PC-9 (cell line): ENCODE data around the gene SPATS2. TPM values are rescaled to one million over a fixed set of nuclear protein-coding genes. Genes with fewer than 3 reads are reported as not detected.

Source experiments
- BruUV-seq: library from RNA; stranded (reverse); fragments of 400-500 nt; replicated peaks from 2 replicates; lab custom pipeline; 2021; lab: Mats Ljungman, UMichigan
- CTCF ChIA-PET: fragments of 300-600 bp; sonication (Branson Sonifier 250); formaldehyde crosslinking; loops from one replicate; lab custom pipeline; 2022; ENCODE audit warnings: antibody characterized with exemption; lab: Charles Lee
- POLR2A ChIA-PET: fragments of 300-600 bp; sonication (Branson Sonifier 250); formaldehyde crosslinking; loops from one replicate; lab custom pipeline; 2022; ENCODE audit warnings: antibody characterized with exemption; ENCODE audit not compliant: unreplicated experiment; lab: Charles Lee
- DNase-seq, 2 experiments: peaks; one replicate each; pipeline versions ENCODE4 v3.0.0 to v3.0.0-alpha.2; 2015 to 2022; ENCODE audit warnings: mixed read lengths in 1 of 2
- H2AFZ ChIP-seq: fragments of 200-600 bp; sonication (generic); 2 replicates; pipeline ENCODE4 v1.8.1; 2017; ENCODE audit warnings: antibody characterized with exemption
- H3F3A ChIP-seq: fragments of 200-600 bp; sonication (generic); 2 replicates; pipeline ENCODE4 v1.8.1; 2017; ENCODE audit warnings: antibody characterized with exemption, mild to moderate bottlenecking, low read depth; ENCODE audit not compliant: insufficient read depth
- H3K27ac ChIP-seq: fragments of 200-600 bp; sonication (generic); 2 replicates; pipeline ENCODE4 v1.6.1; 2016; ENCODE audit warnings: mixed run types
- H3K27me3 ChIP-seq: fragments of 200-600 bp; sonication (generic); 2 replicates; pipeline ENCODE4 v1.6.1; 2016; ENCODE audit warnings: low read depth, mixed run types; ENCODE audit not compliant: insufficient read depth
- H3K36me3 ChIP-seq: fragments of 200-600 bp; sonication (generic); 2 replicates; pipeline ENCODE4 v1.6.1; 2016; ENCODE audit warnings: low read depth, mixed run types
- H3K4me1 ChIP-seq: fragments of 200-600 bp; sonication (generic); replicated peaks from 2 replicates; pipeline ENCODE4 v1.6.1; 2016; ENCODE audit warnings: mixed run types; ENCODE audit not compliant: insufficient read depth
- H3K4me2 ChIP-seq: fragments of 200-600 bp; sonication (generic); 2 replicates; pipeline ENCODE4 v1.6.1; 2017; ENCODE audit warnings: mixed run types
- H3K4me3 ChIP-seq: fragments of 200-600 bp; sonication (generic); 2 replicates; pipeline ENCODE4 v1.6.1; 2016; ENCODE audit warnings: mixed run types
- H3K79me2 ChIP-seq: fragments of 200-600 bp; sonication (generic); 2 replicates; pipeline ENCODE4 v1.6.1; 2017; ENCODE audit warnings: low read depth, mixed run types
- H3K9me2 ChIP-seq: fragments of 200-600 bp; sonication (generic); 2 replicates; pipeline ENCODE4 v1.8.1; 2017; ENCODE audit warnings: mild to moderate bottlenecking; ENCODE audit not compliant: insufficient read depth
- H3K9me3 ChIP-seq: fragments of 200-600 bp; sonication (generic); 2 replicates; pipeline ENCODE4 v1.8.1; 2016; ENCODE audit warnings: low read depth; ENCODE audit not compliant: insufficient read depth
- H4K20me1 ChIP-seq: fragments of 200-600 bp; sonication (generic); 2 replicates; pipeline ENCODE4 v1.8.1; 2017; ENCODE audit not compliant: insufficient read depth
- EZH2 ChIP-seq: fragments of 200-600 bp; sonication (generic); IDR thresholded peaks from 2 replicates; pipeline ENCODE4 v1.8.0; 2017; ENCODE audit warnings: antibody characterized with exemption, low read depth
- intact Hi-C: fragments of 100-400 bp; cut with micrococcal nuclease; formaldehyde crosslinking; loops from one replicate; pipeline ENCODE4 v1.10.0; 2022; ENCODE audit not compliant: unreplicated experiment
- total RNA-seq: library from RNA; stranded (reverse); gene quantifications from 2 replicates; pipeline ENCODE4 v1.2.3, GENCODE V29; 2021
- TF ChIP-seq, protein P1 (sequence below): fragments of 200-600 bp; sonication (generic); conservative IDR thresholded peaks from 2 replicates; pipeline ENCODE4 v1.6.1; 2017; ENCODE audit warnings: mixed run types, antibody characterized with exemption, mild to moderate bottlenecking, moderate library complexity

Gene SPATS2
- total RNA-seq, 1 experiment from 2014 or later, result 65.1 TPM

DNA sequence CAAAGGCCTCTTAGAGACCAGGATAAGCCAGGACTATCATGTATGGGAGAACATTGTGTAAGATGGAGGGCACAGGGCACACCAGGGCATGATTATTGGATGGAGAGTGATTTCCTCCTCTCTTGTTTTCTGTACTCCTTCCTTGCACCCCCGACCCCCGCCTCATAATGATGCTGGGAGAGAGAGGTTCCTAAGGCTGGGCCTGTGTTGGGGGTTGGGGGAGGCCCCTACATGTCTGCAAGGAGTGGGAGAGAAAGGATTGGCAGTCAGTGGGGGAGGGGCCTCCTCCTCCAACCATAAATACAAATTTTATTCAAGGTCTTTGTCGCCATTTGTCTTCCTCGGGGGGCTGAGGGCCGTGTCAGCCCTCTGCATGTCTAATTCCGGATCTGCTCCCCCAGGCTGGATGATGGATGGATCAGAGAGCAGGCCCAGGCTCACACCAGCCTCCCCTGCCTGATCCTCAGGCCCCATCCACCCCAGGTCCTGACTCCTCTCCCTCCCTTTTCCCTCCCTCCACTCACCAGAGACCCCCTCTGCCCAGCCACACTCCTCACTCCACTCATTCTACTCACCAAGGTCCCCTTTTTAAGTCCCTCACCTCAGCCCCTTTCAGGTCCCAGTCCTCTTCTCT lies 28.3 kb upstream of the SPATS2 start:
- POLR2A ChIA-PET, result no interaction called here
- Histone ChIP-seq H3F3A (peaks cover 12% of the 10 kb centered on the region; the same call in 1 of the 2 replicates), H4K20me1 (no peaks in the 10 kb centered on the region), H3K27me3 (peaks cover 12% of the 10 kb centered on the region), H3K4me2 (no peak overlapping the region), H3K79me2 (no peaks in the 10 kb centered on the region), H3K9me2 (no peaks in the 10 kb centered on the region), H3K4me3 (no peak overlapping the region), H3K27ac (no peak overlapping the region), H3K4me1 (no peaks in the 10 kb centered on the region), H3K36me3 (no peaks in the 10 kb centered on the region), H3K9me3 (no peaks in the 10 kb centered on the region), H2AFZ (no peak overlapping the region)
- DNase-seq, result no peak
- CTCF ChIA-PET, result interaction anchor here (0.6 to 0.7 kb wide), 3 partner anchors 12 to 544 kb away, joined by 3 to 5 read pairs (median 5); no protein-coding TSS in a partner anchor
- no TSS peak for BruUV-seq
- intact Hi-C loops, result no loop called here
- no peak for TF ChIP-seq EZH2
- TF ChIP-seq, protein P1, sequence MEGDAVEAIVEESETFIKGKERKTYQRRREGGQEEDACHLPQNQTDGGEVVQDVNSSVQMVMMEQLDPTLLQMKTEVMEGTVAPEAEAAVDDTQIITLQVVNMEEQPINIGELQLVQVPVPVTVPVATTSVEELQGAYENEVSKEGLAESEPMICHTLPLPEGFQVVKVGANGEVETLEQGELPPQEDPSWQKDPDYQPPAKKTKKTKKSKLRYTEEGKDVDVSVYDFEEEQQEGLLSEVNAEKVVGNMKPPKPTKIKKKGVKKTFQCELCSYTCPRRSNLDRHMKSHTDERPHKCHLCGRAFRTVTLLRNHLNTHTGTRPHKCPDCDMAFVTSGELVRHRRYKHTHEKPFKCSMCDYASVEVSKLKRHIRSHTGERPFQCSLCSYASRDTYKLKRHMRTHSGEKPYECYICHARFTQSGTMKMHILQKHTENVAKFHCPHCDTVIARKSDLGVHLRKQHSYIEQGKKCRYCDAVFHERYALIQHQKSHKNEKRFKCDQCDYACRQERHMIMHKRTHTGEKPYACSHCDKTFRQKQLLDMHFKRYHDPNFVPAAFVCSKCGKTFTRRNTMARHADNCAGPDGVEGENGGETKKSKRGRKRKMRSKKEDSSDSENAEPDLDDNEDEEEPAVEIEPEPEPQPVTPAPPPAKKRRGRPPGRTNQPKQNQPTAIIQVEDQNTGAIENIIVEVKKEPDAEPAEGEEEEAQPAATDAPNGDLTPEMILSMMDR, result no peak

DNA sequence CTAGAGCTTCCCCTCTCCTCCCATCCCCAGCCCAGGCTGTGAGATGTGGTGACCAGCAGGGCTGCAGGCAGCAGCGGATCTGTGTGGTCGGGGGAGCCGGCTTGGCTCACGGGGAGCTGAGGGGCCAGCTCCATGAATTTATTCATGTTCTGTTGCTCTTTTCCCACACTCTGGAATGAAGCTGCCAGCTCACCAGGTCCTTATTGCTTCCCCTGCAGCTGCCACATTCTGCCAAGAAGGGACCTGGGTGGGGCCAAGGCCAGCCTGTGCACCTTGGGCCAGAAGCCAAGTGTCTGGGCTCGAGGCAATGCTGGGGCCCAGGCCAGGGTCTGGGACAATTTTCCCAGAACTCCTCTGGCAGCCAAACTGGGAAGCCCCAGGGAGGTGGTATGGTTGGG lies 27.8 kb upstream of the SPATS2 start:
- ChIA-PET CTCF (interaction anchor here (0.6 to 0.7 kb wide), 3 partner anchors 8 to 544 kb away, joined by 3 to 5 read pairs (median 4); no protein-coding TSS in a partner anchor), POLR2A (no interaction called here)

DNA sequence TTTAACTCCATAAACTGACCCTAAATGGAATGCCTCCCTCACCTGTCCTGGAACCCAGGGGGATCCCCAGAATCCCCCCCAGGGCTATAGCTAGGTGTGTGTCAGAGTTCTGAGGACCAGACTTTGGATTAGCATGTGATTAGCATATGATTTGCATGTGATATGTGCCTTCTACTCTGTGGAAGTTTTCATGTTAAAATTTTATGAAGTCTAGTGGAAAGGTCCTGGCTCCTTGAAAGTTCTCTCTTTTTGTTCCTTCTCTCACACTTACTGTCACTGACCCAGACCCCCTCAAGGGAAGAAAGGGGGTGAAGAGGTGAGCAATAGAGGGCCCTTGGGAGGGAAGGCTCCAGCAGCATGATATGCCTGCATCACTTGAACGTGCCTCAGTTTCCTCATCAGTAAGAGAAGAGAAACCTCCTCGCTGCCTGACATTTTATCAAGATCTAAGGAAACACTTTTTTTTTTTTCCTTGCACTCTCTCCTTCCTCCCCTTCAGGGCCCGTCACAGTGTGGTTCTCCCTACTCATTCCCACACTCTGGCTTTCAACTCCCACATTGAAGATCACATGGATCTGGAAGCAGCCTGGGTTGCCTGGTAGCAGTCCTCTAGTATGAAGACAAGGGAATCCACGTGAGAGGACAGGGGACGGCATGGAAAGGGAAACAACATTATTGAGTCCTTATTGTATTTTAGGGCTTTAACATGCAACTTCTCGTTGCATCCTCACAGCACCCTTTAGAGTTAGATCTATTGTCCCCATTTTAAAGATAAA lies 27.0 kb upstream of the SPATS2 start:
- Histone ChIP-seq H3K36me3 (no peaks in the 10 kb centered on the region), H3K4me2 (no peak overlapping the region), H3K9me2 (no peaks in the 10 kb centered on the region), H3K27ac (no peak overlapping the region), H3K4me1 (no peaks in the 10 kb centered on the region; the same call in 1 of the 2 replicates), H3K4me3 (no peak overlapping the region), H3K9me3 (no peaks in the 10 kb centered on the region), H2AFZ (no peak overlapping the region), H3K79me2 (no peaks in the 10 kb centered on the region), H4K20me1 (no peaks in the 10 kb centered on the region), H3F3A (peaks cover 12% of the 10 kb centered on the region; the same call in 1 of the 2 replicates), H3K27me3 (peaks cover 25% of the 10 kb centered on the region)
- DNase-seq, result no peak
- CTCF ChIA-PET, result interaction anchor here (0.6 kb wide), 1 partner anchor 7 kb away, joined by 4 read pairs; no protein-coding TSS in a partner anchor
- no peak for TF ChIP-seq EZH2
- TF ChIP-seq, protein P1, result no peak
- POLR2A ChIA-PET, result no interaction called here
- intact Hi-C loops, result loop anchor here (5.0 kb wide), 1 partner anchor 278 kb away; the partner anchor contains the start of gene KMT2D
- no TSS peak for BruUV-seq

More for the DNA sequence above, 27.8 kb upstream of the SPATS2 start:
- no peaks in the 10 kb centered on the region for H3K9me2 ChIP-seq
- no peaks in the 10 kb centered on the region for H3K36me3 ChIP-seq
- TF ChIP-seq, protein P1, result no peak
- TF ChIP-seq EZH2, result no peak
- no peaks in the 10 kb centered on the region for H3K9me3 ChIP-seq
- H3K27me3 ChIP-seq, result peaks cover 17% of the 10 kb centered on the region
- no peak overlapping the region for H3K4me3 ChIP-seq
- no peaks in the 10 kb centered on the region for H3K79me2 ChIP-seq
- no peaks in the 10 kb centered on the region for H3K4me1 ChIP-seq
- H3K4me2 ChIP-seq, result no peak overlapping the region
- no peaks in the 10 kb centered on the region for H4K20me1 ChIP-seq
- DNase-seq, result no peak
- peaks cover 12% of the 10 kb centered on the region; the same call in 1 of the 2 replicates for H3F3A ChIP-seq
- no TSS peak for BruUV-seq
- no peak overlapping the region for H2AFZ ChIP-seq
- H3K27ac ChIP-seq, result no peak overlapping the region
- intact Hi-C loops, result no loop called here
